Caco-2 (cell line): Measurements from ENCODE around the gene DDX21. TPM values are rescaled to one million over a fixed set of nuclear protein-coding genes. Genes with fewer than 3 reads are reported as not detected.

Source experiments
- BruUV-seq: library from RNA; stranded (reverse); fragments of 400-500 nt; replicated peaks from 2 replicates; lab custom pipeline; 2021; lab: Mats Ljungman, UMichigan
- CTCF ChIA-PET: fragments of 300-600 bp; sonication (Branson Sonifier 250); formaldehyde crosslinking; loops from one replicate; lab custom pipeline; 2022; ENCODE audit warnings: antibody characterized with exemption; lab: Charles Lee
- POLR2A ChIA-PET: fragments of 300-600 bp; sonication (Branson Sonifier 250); formaldehyde crosslinking; loops from one replicate; lab custom pipeline; 2022; ENCODE audit warnings: antibody characterized with exemption; lab: Charles Lee
- DNase-seq, 2 experiments: peaks; one replicate each; pipeline versions ENCODE4 v3.0.0 to v3.0.0-alpha.2; 2020 to 2022
- H3K27me3 ChIP-seq: replicated peaks from 2 replicates; pipeline ENCODE4 v1.6.0; 2011; ENCODE audit warnings: low read length; ENCODE audit not compliant: control insufficient read depth, insufficient read depth
- H3K36me3 ChIP-seq: 2 replicates; pipeline ENCODE4 v1.5.1; 2011; ENCODE audit warnings: low read length; ENCODE audit not compliant: control insufficient read depth, insufficient read depth
- H3K4me1 ChIP-seq: fragments of 250-450 bp; sonication (Bioruptor Pico); 2 replicates; pipeline ENCODE4 v1.5.1; 2020; ENCODE audit warnings: mild to moderate bottlenecking
- H3K4me3 ChIP-seq: 2 replicates; pipeline ENCODE4 v1.5.1; 2011; ENCODE audit warnings: low read depth, mild to moderate bottlenecking, control low read depth, low read length
- H3K9me3 ChIP-seq: fragments of 250-450 bp; sonication (Bioruptor Pico); 2 replicates; pipeline ENCODE4 v1.5.1; 2020; ENCODE audit warnings: mild to moderate bottlenecking, moderate library complexity
- H3K27ac Mint-ChIP-seq: one replicate; pipeline ENCODE4 v1.8.0; 2022; ENCODE audit warnings: mixed read lengths; ENCODE audit not compliant: unreplicated experiment
- H3K27me3 Mint-ChIP-seq: one replicate; pipeline ENCODE4 v1.8.0; 2022; ENCODE audit warnings: mixed read lengths; ENCODE audit not compliant: insufficient read depth, unreplicated experiment
- H3K36me3 Mint-ChIP-seq: one replicate; pipeline ENCODE4 v1.8.0; 2022; ENCODE audit warnings: mild to moderate bottlenecking, mixed read lengths; ENCODE audit not compliant: insufficient read depth, unreplicated experiment
- H3K4me1 Mint-ChIP-seq: one replicate; pipeline ENCODE4 v1.8.0; 2022; ENCODE audit warnings: low read depth, mixed read lengths; ENCODE audit not compliant: unreplicated experiment
- H3K4me3 Mint-ChIP-seq: one replicate; pipeline ENCODE4 v1.8.0; 2022; ENCODE audit warnings: mild to moderate bottlenecking, moderate library complexity, mixed read lengths; ENCODE audit not compliant: unreplicated experiment
- H3K9me3 Mint-ChIP-seq: one replicate; pipeline ENCODE4 v1.8.0; 2022; ENCODE audit warnings: mixed read lengths; ENCODE audit not compliant: unreplicated experiment
- intact Hi-C: fragments of 100-400 bp; cut with micrococcal nuclease; formaldehyde crosslinking; loops from one replicate; pipeline ENCODE4 v1.10.0; 2022; ENCODE audit not compliant: unreplicated experiment
- total RNA-seq: library from RNA; stranded (reverse); gene quantifications from 2 replicates; pipeline ENCODE4 v1.2.3, GENCODE V29; 2022
- TF ChIP-seq, protein P1 (sequence below), 2 experiments: fragments of 200-600 bp in 1 of 2; IDR thresholded peaks; 1 replicate in 1 of 2; 2 replicates in 1 of 2; pipeline versions ENCODE4 v1.5.1 to v1.8.0; 2011 to 2022; ENCODE audit warnings: antibody characterized with exemption in 1 of 2, control low read depth in 1 of 2, inconsistent platforms in 1 of 2, low read depth in 1 of 2, low read length in 1 of 2, mild to moderate bottlenecking in 1 of 2, moderate library complexity in 1 of 2; ENCODE audit not compliant: insufficient read depth in 1 of 2, severe bottlenecking in 1 of 2, unreplicated experiment in 1 of 2

Gene DDX21
- total RNA-seq, 1 experiment from 2014 or later = 239 TPM

GRCh38 chr10:69004821-69005220, 48.9 kb downstream of the DDX21 start:
- DNase-seq = no peak
- CTCF ChIA-PET = interaction anchor here (0.7 to 1.6 kb wide), 6 partner anchors 14 to 388 kb away, joined by 3 to 19 read pairs (median 4); partner anchors contain the start of gene KIFBP
- TF ChIP-seq, protein P1, sequence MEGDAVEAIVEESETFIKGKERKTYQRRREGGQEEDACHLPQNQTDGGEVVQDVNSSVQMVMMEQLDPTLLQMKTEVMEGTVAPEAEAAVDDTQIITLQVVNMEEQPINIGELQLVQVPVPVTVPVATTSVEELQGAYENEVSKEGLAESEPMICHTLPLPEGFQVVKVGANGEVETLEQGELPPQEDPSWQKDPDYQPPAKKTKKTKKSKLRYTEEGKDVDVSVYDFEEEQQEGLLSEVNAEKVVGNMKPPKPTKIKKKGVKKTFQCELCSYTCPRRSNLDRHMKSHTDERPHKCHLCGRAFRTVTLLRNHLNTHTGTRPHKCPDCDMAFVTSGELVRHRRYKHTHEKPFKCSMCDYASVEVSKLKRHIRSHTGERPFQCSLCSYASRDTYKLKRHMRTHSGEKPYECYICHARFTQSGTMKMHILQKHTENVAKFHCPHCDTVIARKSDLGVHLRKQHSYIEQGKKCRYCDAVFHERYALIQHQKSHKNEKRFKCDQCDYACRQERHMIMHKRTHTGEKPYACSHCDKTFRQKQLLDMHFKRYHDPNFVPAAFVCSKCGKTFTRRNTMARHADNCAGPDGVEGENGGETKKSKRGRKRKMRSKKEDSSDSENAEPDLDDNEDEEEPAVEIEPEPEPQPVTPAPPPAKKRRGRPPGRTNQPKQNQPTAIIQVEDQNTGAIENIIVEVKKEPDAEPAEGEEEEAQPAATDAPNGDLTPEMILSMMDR (IDR thresholded peaks at IDR 0.05; ENCODE audit: insufficient read depth in 1 of 2, low read depth in 1 of 2, low read length in 1 of 2, severe bottlenecking in 1 of 2, unreplicated experiment in 1 of 2) = peak; percentile 64 to 75
- Mint-ChIP-seq H3K4me3 (no peak overlapping the region), H3K36me3 (peaks cover 32% of the 10 kb centered on the region), H3K27me3 (no peaks in the 10 kb centered on the region), H3K9me3 (no peaks in the 10 kb centered on the region), H3K27ac (no peak overlapping the region), H3K4me1 (no peaks in the 10 kb centered on the region)
- Histone ChIP-seq H3K36me3 (no peaks in the 10 kb centered on the region; the same call in 1 of the 2 replicates), H3K4me3 (no peak overlapping the region), H3K27me3 (no peaks in the 10 kb centered on the region), H3K4me1 (no peaks in the 10 kb centered on the region), H3K9me3 (no peaks in the 10 kb centered on the region)
- BruUV-seq = no TSS peak
- POLR2A ChIA-PET = no interaction called here
- intact Hi-C loops = loop anchor here (1.0 kb wide), 3 partner anchors 88 to 387 kb away; no protein-coding TSS in a partner anchor

- H3K27ac Mint-ChIP-seq = no peak overlapping the region
- H3K9me3 ChIP-seq = no peaks in the 10 kb centered on the region
- H3K4me1 Mint-ChIP-seq = no peaks in the 10 kb centered on the region
- peaks cover 30% of the 10 kb centered on the region for H3K36me3 Mint-ChIP-seq
- H3K27me3 Mint-ChIP-seq = no peaks in the 10 kb centered on the region
- H3K4me3 Mint-ChIP-seq = no peak overlapping the region
- POLR2A ChIA-PET = no interaction called here
- no peaks in the 10 kb centered on the region for H3K4me1 ChIP-seq
- TF ChIP-seq, protein P1 (IDR thresholded peaks at IDR 0.05; ENCODE audit: insufficient read depth in 1 of 2, low read depth in 1 of 2, low read length in 1 of 2, severe bottlenecking in 1 of 2, unreplicated experiment in 1 of 2) = no peak
- BruUV-seq = no TSS peak
- no peak for DNase-seq
- H3K27me3 ChIP-seq = no peaks in the 10 kb centered on the region
- H3K9me3 Mint-ChIP-seq = no peaks in the 10 kb centered on the region
- H3K36me3 ChIP-seq = no peaks in the 10 kb centered on the region; the same call in 1 of the 2 replicates
- CTCF ChIA-PET = interaction anchor here (0.7 to 1.6 kb wide), 2 partner anchors 87 to 91 kb away, joined by 3 to 19 read pairs; no protein-coding TSS in a partner anchor
- no peak overlapping the region for H3K4me3 ChIP-seq
- intact Hi-C loops = loop anchor here (1.0 kb wide), 2 partner anchors 87 to 117 kb away; no protein-coding TSS in a partner anchor
Measured at GRCh38 chr10:69005704-69006485, 49.9 kb downstream of the DDX21 start.

GRCh38 chr10:69007260-69007659, 51.3 kb downstream of the DDX21 start:
- Histone ChIP-seq H3K9me3 (no peaks in the 10 kb centered on the region), H3K36me3 (peaks cover 1% of the 10 kb centered on the region), H3K27me3 (no peaks in the 10 kb centered on the region), H3K4me3 (no peak overlapping the region), H3K4me1 (no peaks in the 10 kb centered on the region)
- no peaks in the 10 kb centered on the region for H3K27me3 Mint-ChIP-seq
- TF ChIP-seq, protein P1 (IDR thresholded peaks at IDR 0.05; ENCODE audit: insufficient read depth in 1 of 2, low read depth in 1 of 2, low read length in 1 of 2, severe bottlenecking in 1 of 2, unreplicated experiment in 1 of 2) = no peak
- no peak for DNase-seq
- no peak overlapping the region for H3K27ac Mint-ChIP-seq
- ChIA-PET CTCF (no interaction called here), POLR2A (no interaction called here)
- intact Hi-C loops = no loop called here
- no peaks in the 10 kb centered on the region for H3K4me1 Mint-ChIP-seq
- no peak overlapping the region for H3K4me3 Mint-ChIP-seq
- no TSS peak for BruUV-seq
- peaks cover 31% of the 10 kb centered on the region for H3K36me3 Mint-ChIP-seq
- no peaks in the 10 kb centered on the region for H3K9me3 Mint-ChIP-seq
